Activated CD4-positive, alpha-beta T cell treated with anti-CD3 and anti-CD28 coated beads for 24 hours (primary cell): ENCODE data around the gene S100A16.
"Not testable (repeated sequence)": the region's sequence is repeated elsewhere in the genome, so short reads cannot be mapped to it uniquely, and the experiment has no call there.

Experiments used
- DNase-seq, 2 donors: peaks; one replicate each; pipeline ENCODE4 v3.0.0-alpha.2; 2020; ENCODE audit warnings: low read depth in 2 of 2

The S100A16 gene

GRCh38 chr1:153615406-153615805, 2.5 kb upstream of the S100A16 start:
- no peak for DNase-seq

GRCh38 chr1:153614906-153615305, 2.0 kb upstream of the S100A16 start:
- no peak for DNase-seq

- DNase-seq, result no peak
These were observed 1.4 kb upstream of the S100A16 start for GRCh38 chr1:153614189-153614900.

GRCh38 chr1:153613406-153613805, 469 bp upstream of the S100A16 start:
- DNase-seq, result no peak

GRCh38 chr1:153612111-153612754, 704 bp downstream of the S100A16 start:
- DNase-seq, result no peak

- DNase-seq, result no peak
These were observed 1.6 kb downstream of the S100A16 start for GRCh38 chr1:153611356-153611755.

GRCh38 chr1:153610811-153611301, 2.1 kb downstream of the S100A16 start:
- DNase-seq, result no peak

GRCh38 chr1:153610334-153610733, 2.6 kb downstream of the S100A16 start:
- no peak for DNase-seq

GRCh38 chr1:153609585-153609907, 3.4 kb downstream of the S100A16 start:
- DNase-seq, result no peak

- DNase-seq, result no peak
These were observed 4.0 kb downstream of the S100A16 start for GRCh38 chr1:153608742-153609584.

GRCh38 chr1:153608089-153608682, 4.8 kb downstream of the S100A16 start:
- no peak for DNase-seq

- DNase-seq, result no peak
These were observed 5.6 kb downstream of the S100A16 start for GRCh38 chr1:153607381-153607780.

GRCh38 chr1:153606194-153606593, 6.7 kb downstream of the S100A16 start:
- DNase-seq, result no peak

GRCh38 chr1:153602749-153603148, 10.2 kb downstream of the S100A16 start:
- no peak for DNase-seq

GRCh38 chr1:153599847-153600246, 13.1 kb downstream of the S100A16 start:
- DNase-seq, result no peak

GRCh38 chr1:153598309-153599172, 14.4 kb downstream of the S100A16 start:
- DNase-seq, result no peak

- DNase-seq, result no peak
These were observed 15.7 kb downstream of the S100A16 start for GRCh38 chr1:153597206-153597605.

- no peak for DNase-seq
These were observed 20.2 kb downstream of the S100A16 start for GRCh38 chr1:153592748-153593147.

GRCh38 chr1:153588482-153588881, 24.5 kb downstream of the S100A16 start:
- no peak for DNase-seq

- DNase-seq, result not testable (repeated sequence)
These were observed 24.9 kb downstream of the S100A16 start for GRCh38 chr1:153588033-153588432.

GRCh38 chr1:153587314-153587713, 25.6 kb downstream of the S100A16 start:
- DNase-seq, result no peak
